Hematopoietic multipotent progenitor cell treated with erythropoietin and hydrocortisone succinate and interleukin-3 and kit ligand, for 17 days (in vitro differentiated cells): ENCODE results near the gene SRPK3.

ENCODE experiments used
- DNase-seq: peaks from one replicate; pipeline ENCODE4 v3.0.0-alpha.2; 2015; ENCODE audit warnings: low spot score

Gene SRPK3

GRCh38 chrX:153784325-153784967, 3.6 kb downstream of the SRPK3 start:
- no peak for DNase-seq

GRCh38 chrX:153786669-153787068, 5.8 kb downstream of the SRPK3 start:
- DNase-seq = no peak

GRCh38 chrX:153789654-153790053, 8.8 kb downstream of the SRPK3 start:
- DNase-seq = no peak

- no peak for DNase-seq
Measured at GRCh38 chrX:153791104-153791852, 10.4 kb downstream of the SRPK3 start.

GRCh38 chrX:153792368-153792767, 11.5 kb downstream of the SRPK3 start:
- DNase-seq = no peak

- no peak for DNase-seq
Measured at GRCh38 chrX:153793291-153793690, 12.4 kb downstream of the SRPK3 start.

GRCh38 chrX:153794018-153794896, 13.4 kb downstream of the SRPK3 start, which contains the start of the genes IDH3G and SSR4:
Gene IDH3G (minus strand): TSS chrX:153794375. CDS start chrX:153794326, 49 bp downstream.
Gene SSR4 (plus strand): TSS chrX:153794668. CDS start chrX:153794688, 20 bp downstream.
- peak; percentile 97 for DNase-seq

- DNase-seq = no peak
Measured at GRCh38 chrX:153794897-153795816, 14.3 kb downstream of the SRPK3 start.

GRCh38 chrX:153797415-153798015, 16.7 kb downstream of the SRPK3 start:
- DNase-seq = no peak

GRCh38 chrX:153799326-153799725, 18.5 kb downstream of the SRPK3 start:
- DNase-seq = no peak

- no peak for DNase-seq
Measured at GRCh38 chrX:153800177-153800722, 19.4 kb downstream of the SRPK3 start.

GRCh38 chrX:153800746-153801145, 19.9 kb downstream of the SRPK3 start:
- DNase-seq = no peak

GRCh38 chrX:153801669-153802068, 20.8 kb downstream of the SRPK3 start:
- DNase-seq = no peak

- DNase-seq = no peak
Measured at GRCh38 chrX:153802513-153803045, 21.7 kb downstream of the SRPK3 start.

GRCh38 chrX:153803211-153804099, 22.6 kb downstream of the SRPK3 start:
- DNase-seq = no peak

- no peak for DNase-seq
Measured at GRCh38 chrX:153804100-153804595, 23.3 kb downstream of the SRPK3 start.

GRCh38 chrX:153804621-153805020, 23.8 kb downstream of the SRPK3 start:
- no peak for DNase-seq

GRCh38 chrX:153805436-153805835, 24.6 kb downstream of the SRPK3 start:
- DNase-seq = no peak

- DNase-seq = no peak
Measured at GRCh38 chrX:153806999-153807575, 26.2 kb downstream of the SRPK3 start.
